Activated T-helper 17 cell treated with anti-CD3 and anti-CD28 coated beads, Interleukin-2, amount 50 U/mL, for 72 hours (primary cell): ENCODE measurements around the gene CHMP6. TPM values are rescaled to one million over a fixed set of nuclear protein-coding genes. Genes with fewer than 3 reads are reported as not detected.

Experiments
- ATAC-seq: fragments of 150-1000 bp; cut with Tn5 transposase; replicated peaks from 2 replicates; pipeline ENCODE4 v1.10.0; 2021; ENCODE audit warnings: mild to moderate bottlenecking, moderate library complexity
- H3K27ac Mint-ChIP-seq: one replicate; pipeline ENCODE4 v1.8.0; 2022; ENCODE audit warnings: mixed read lengths
- H3K27me3 Mint-ChIP-seq: one replicate; pipeline ENCODE4 v1.8.0; 2022; ENCODE audit warnings: mixed read lengths
- H3K36me3 Mint-ChIP-seq: one replicate; pipeline ENCODE4 v1.8.0; 2022; ENCODE audit warnings: low read depth, mild to moderate bottlenecking, mixed read lengths
- H3K4me1 Mint-ChIP-seq: one replicate; pipeline ENCODE4 v1.8.0; 2022; ENCODE audit warnings: mixed read lengths
- H3K4me3 Mint-ChIP-seq: one replicate; pipeline ENCODE4 v1.8.0; 2022; ENCODE audit warnings: mild to moderate bottlenecking, mixed read lengths
- H3K9me3 Mint-ChIP-seq: one replicate; pipeline ENCODE4 v1.8.0; 2022; ENCODE audit warnings: mixed read lengths
- total RNA-seq, 2 donors: library from RNA; stranded (reverse); gene quantifications; one replicate each; pipeline ENCODE4 v1.2.3, GENCODE V29; 2022

The CHMP6 gene
- total RNA-seq, result 10 to 100 TPM; 17.2 to 19.8 TPM

GRCh38 chr17:80991645-80992076, at the start of gene CHMP6:
Gene CHMP6 (plus strand): TSS chr17:80991841. CDS start chr17:80991919, 78 bp downstream.
- Mint-ChIP-seq H3K27me3 (no peaks in the 10 kb centered on the region), H3K27ac (peak within 1 kb of the TSS; percentile 81), H3K4me1 (no peaks in the 10 kb centered on the region), H3K36me3 (peaks cover 15% of the 10 kb centered on the region), H3K9me3 (no peaks in the 10 kb centered on the region), H3K4me3 (peak within 1 kb of the TSS; percentile 73)
- ATAC-seq, result peak; percentile 82

GRCh38 chr17:80942423-80943345, 49.0 kb upstream of the CHMP6 start:
- H3K4me3 Mint-ChIP-seq, result no peak overlapping the region

GRCh38 chr17:80943346-80944145, 48.1 kb upstream of the CHMP6 start:
- H3K4me1 Mint-ChIP-seq, result peaks cover 12% of the 10 kb centered on the region
- H3K36me3 Mint-ChIP-seq, result peaks cover 94% of the 10 kb centered on the region
- H3K9me3 Mint-ChIP-seq, result no peaks in the 10 kb centered on the region
- no peak for ATAC-seq
- no peak overlapping the region for H3K4me3 Mint-ChIP-seq
- H3K27ac Mint-ChIP-seq, result no peak overlapping the region
- no peaks in the 10 kb centered on the region for H3K27me3 Mint-ChIP-seq

More at GRCh38 chr17:80942423-80943345, 49.0 kb upstream of the CHMP6 start:
- Mint-ChIP-seq H3K27ac (no peak overlapping the region), H3K9me3 (no peaks in the 10 kb centered on the region), H3K27me3 (no peaks in the 10 kb centered on the region), H3K36me3 (peaks cover 94% of the 10 kb centered on the region), H3K4me1 (peaks cover 20% of the 10 kb centered on the region)
- no peak for ATAC-seq

GRCh38 chr17:80944326-80944725, 47.3 kb upstream of the CHMP6 start:
- Mint-ChIP-seq H3K36me3 (peaks cover 94% of the 10 kb centered on the region), H3K27ac (no peak overlapping the region), H3K4me1 (peaks cover 4% of the 10 kb centered on the region), H3K9me3 (no peaks in the 10 kb centered on the region), H3K4me3 (no peak overlapping the region), H3K27me3 (no peaks in the 10 kb centered on the region)
- no peak for ATAC-seq

- Mint-ChIP-seq H3K36me3 (peaks cover 94% of the 10 kb centered on the region), H3K27me3 (no peaks in the 10 kb centered on the region)
Observed at GRCh38 chr17:80945736-80946135, 45.9 kb upstream of the CHMP6 start.

GRCh38 chr17:80946449-80946848, 45.2 kb upstream of the CHMP6 start:
- Mint-ChIP-seq H3K4me1 (peaks cover 3% of the 10 kb centered on the region), H3K36me3 (peaks cover 94% of the 10 kb centered on the region), H3K4me3 (no peak overlapping the region), H3K9me3 (no peaks in the 10 kb centered on the region), H3K27ac (peak overlapping the region; percentile 50), H3K27me3 (no peaks in the 10 kb centered on the region)
- no peak for ATAC-seq

More at GRCh38 chr17:80945736-80946135, 45.9 kb upstream of the CHMP6 start:
- Mint-ChIP-seq H3K9me3 (no peaks in the 10 kb centered on the region), H3K27ac (no peak overlapping the region), H3K4me1 (peaks cover 3% of the 10 kb centered on the region), H3K4me3 (no peak overlapping the region)
- ATAC-seq, result no peak

GRCh38 chr17:80947200-80947940, 44.3 kb upstream of the CHMP6 start:
- peaks cover 3% of the 10 kb centered on the region for H3K4me1 Mint-ChIP-seq
- H3K27ac Mint-ChIP-seq, result peak overlapping the region; percentile 14
- H3K9me3 Mint-ChIP-seq, result no peaks in the 10 kb centered on the region
- peaks cover 94% of the 10 kb centered on the region for H3K36me3 Mint-ChIP-seq
- no peak overlapping the region for H3K4me3 Mint-ChIP-seq
- no peaks in the 10 kb centered on the region for H3K27me3 Mint-ChIP-seq
- ATAC-seq, result no peak

- H3K9me3 Mint-ChIP-seq, result no peaks in the 10 kb centered on the region
- H3K36me3 Mint-ChIP-seq, result peaks cover 96% of the 10 kb centered on the region
- H3K27ac Mint-ChIP-seq, result no peak overlapping the region
- peaks cover 3% of the 10 kb centered on the region for H3K4me1 Mint-ChIP-seq
- no peaks in the 10 kb centered on the region for H3K27me3 Mint-ChIP-seq
- no peak for ATAC-seq
- H3K4me3 Mint-ChIP-seq, result no peak overlapping the region
Observed at GRCh38 chr17:80948019-80948975, 43.3 kb upstream of the CHMP6 start.

- Mint-ChIP-seq H3K4me1 (peaks cover 3% of the 10 kb centered on the region), H3K27me3 (no peaks in the 10 kb centered on the region), H3K9me3 (no peaks in the 10 kb centered on the region), H3K27ac (no peak overlapping the region), H3K4me3 (no peak overlapping the region), H3K36me3 (peaks cover 100% of the 10 kb centered on the region)
- no peak for ATAC-seq
Observed at GRCh38 chr17:80948976-80949450, 42.6 kb upstream of the CHMP6 start.

- H3K27ac Mint-ChIP-seq, result no peak overlapping the region
- no peak for ATAC-seq
- H3K4me1 Mint-ChIP-seq, result no peaks in the 10 kb centered on the region
- no peaks in the 10 kb centered on the region for H3K27me3 Mint-ChIP-seq
- no peak overlapping the region for H3K4me3 Mint-ChIP-seq
- no peaks in the 10 kb centered on the region for H3K9me3 Mint-ChIP-seq
- H3K36me3 Mint-ChIP-seq, result peaks cover 100% of the 10 kb centered on the region
Observed at GRCh38 chr17:80949451-80950421, 41.9 kb upstream of the CHMP6 start.

- H3K4me3 Mint-ChIP-seq, result no peak overlapping the region
- peaks cover 100% of the 10 kb centered on the region for H3K36me3 Mint-ChIP-seq
- no peaks in the 10 kb centered on the region for H3K4me1 Mint-ChIP-seq
- H3K9me3 Mint-ChIP-seq, result no peaks in the 10 kb centered on the region
- H3K27me3 Mint-ChIP-seq, result no peaks in the 10 kb centered on the region
- no peak overlapping the region for H3K27ac Mint-ChIP-seq
- ATAC-seq, result no peak
Observed at GRCh38 chr17:80950466-80951120, 41.0 kb upstream of the CHMP6 start.
